Germinal center (tissue), 1 donor: ENCODE measurements around the gene LRFN5.
"Not testable (repeated sequence)": the region's sequence is repeated elsewhere in the genome, so short reads cannot be mapped to it uniquely, and the experiment has no call there.

Source experiments
- DNase-seq: peaks from one replicate; pipeline ENCODE4 v3.0.0; 2012; ENCODE audit warnings: mixed read lengths, low spot score

LRFN5 gene

DNA sequence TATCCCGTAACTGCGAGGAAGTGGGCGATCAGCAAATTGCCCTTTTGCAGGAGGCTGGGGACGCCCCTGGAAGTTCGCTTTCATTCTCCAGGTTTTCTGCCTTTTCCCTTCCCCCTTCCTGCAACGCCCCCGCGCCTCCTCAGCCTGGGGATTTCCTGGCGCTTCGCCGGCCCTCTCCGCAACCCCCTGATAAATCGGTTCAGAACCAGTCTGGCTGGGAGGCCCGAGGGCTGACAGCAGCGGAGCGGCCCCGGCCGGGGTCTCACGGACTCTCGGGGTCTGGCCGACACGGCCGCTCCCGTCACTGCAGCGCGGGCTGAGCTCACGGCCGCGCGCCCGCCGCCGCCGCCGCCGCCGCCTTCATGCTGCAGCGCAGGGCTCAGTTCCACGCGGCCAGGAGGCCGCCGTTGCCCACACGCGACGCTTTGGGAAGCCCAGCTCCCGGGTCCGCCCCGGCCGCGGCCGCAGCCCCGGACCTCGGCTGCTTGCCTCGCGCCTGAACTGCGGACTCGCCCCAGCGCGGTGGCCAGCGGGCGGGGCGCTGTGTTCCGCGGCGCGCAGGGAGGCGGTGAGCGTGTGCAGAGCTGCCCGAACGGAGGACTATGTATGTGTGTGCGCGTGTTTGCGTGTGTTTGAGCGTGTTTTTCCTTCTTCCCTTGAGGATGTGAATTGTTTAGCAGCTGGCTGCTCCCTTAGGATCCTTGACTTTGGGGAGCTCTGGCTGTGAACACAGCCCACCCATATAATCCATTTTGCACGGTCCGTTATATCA lies at the start of gene LRFN5:
Gene LRFN5, plus strand, starts transcription at position 345 of the 772 bp plus-strand sequence.
- no peak for DNase-seq

DNA sequence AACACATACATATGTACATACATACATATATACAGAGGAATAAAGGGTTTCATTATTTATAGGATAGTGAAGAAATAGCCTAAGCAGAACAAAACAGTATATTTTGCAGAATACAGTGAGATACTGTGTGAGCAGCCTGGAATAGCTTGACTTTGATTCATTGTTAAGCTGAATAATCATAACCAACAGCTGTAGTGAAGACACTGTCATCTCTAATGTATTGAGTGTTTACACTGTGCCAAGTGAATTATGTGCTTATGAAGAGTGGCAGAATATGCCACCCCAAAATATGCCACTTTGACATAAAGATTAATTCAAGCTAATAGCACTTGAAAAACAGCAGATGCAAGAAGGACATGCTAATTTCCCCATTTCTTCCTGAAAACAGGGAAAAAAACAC lies 48.2 kb upstream of the LRFN5 start:
- DNase-seq, result no peak

DNA sequence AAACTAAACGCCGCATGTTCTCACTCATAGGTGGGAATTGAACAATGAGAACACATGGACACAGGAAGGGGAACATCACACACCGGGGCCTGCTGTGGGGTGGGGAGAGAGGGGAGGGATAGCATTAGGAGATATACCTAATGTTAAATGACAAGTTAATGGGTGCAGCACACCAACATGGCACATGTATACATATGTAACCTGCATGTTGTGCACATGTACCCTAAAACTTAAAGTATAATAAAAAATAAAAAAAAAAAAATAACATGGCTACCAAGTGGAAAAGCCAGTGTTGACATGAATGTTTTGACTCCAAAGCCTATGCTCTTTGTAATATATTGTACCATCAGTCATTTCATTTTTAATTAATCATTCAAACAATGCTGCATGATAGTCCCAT lies 39.8 kb upstream of the LRFN5 start:
- not testable (repeated sequence) for DNase-seq

DNA sequence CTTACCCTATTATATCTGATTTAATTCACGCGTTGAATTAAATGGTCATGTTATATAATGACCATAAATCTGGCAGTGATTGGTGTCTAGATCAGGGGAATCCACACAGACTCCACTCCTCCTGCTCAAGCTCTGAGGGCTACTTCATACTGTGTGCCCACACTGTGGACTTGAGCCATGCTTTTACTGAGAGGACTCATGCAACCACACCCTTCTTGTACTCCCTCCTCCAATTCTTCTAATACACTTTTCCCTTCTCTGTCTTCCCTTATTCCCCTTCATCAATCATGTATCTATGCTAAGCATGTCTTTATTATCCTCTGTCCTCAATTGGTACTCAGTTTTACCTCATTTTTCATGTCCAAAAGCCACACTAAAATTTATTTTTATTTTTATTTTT lies 37.7 kb upstream of the LRFN5 start:
- DNase-seq, result no peak

DNA sequence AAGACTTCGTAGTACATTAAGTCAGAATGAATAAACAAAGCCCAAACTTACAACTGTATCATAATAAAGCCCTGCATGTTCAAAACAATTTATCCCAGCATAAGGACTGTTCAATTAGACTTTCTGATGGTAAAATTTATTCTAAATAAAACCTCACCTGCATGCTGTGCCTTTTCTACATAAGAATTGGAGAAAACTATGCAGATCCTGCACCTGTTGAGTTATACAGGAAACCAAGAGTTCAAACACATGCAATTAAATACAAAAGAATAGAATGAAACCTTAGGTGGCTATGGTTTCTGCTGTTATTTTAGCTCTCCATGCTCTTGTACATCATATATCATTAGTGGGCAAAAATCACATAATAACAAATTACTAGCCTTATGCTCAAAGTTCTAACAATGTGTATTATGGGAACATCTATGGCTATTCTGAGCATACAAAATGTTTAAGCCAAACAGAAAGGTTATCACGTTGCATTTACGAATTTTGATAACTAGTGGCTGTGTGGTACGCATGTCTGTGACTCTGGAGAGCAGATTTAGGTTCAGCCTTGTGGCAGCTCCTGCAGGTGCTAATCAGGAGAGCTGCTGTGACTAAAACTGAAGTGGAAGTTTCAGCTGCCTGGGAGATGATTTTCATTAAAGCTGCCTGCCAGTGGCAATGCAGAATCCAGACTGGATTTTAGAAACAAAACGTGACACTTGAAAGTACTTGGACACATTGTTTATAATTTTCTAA lies 36.1 kb upstream of the LRFN5 start:
- no peak for DNase-seq

DNA sequence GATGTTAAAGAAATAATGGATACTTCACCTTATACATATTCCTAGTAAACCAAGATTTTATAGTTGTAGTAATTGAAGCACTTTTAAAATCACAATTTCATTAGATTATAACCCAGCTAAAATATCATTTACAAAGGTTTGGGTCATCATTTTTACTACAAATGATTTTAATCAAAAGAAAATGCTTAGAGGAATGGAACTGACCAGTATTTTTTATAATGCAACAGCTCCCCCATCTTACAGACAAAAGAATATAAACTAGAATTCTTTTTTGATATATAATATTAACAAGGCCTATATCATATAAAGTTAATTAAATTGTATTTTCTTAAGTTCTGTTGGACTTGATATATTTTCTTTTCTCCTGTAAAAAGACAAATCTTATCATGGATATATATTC lies 20.4 kb upstream of the LRFN5 start:
- DNase-seq, result no peak

GRCh38 chr14:41597647-41598046 lies 9.0 kb upstream of the LRFN5 start:
- no peak for DNase-seq

- not testable (repeated sequence) for DNase-seq
Observed at GRCh38 chr14:41599805-41600385, 6.8 kb upstream of the LRFN5 start.

GRCh38 chr14:41604721-41605531 lies 1.8 kb upstream of the LRFN5 start:
- DNase-seq, result no peak

- no peak for DNase-seq
Observed at GRCh38 chr14:41605550-41606281, 960 bp upstream of the LRFN5 start.

DNA sequence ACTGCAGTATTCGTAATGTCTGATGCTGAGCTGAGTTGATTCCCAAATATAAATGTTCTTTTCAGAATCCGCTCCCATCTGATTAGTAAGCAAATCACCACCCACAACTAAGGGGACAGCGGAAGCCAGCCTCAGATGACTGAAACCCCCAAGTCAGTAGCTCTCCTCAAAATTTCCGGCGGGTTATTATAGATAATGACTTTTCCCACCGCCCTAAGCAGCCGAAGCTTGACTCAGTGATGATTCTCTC lies 469 bp upstream of the LRFN5 start:
- no peak for DNase-seq

DNA sequence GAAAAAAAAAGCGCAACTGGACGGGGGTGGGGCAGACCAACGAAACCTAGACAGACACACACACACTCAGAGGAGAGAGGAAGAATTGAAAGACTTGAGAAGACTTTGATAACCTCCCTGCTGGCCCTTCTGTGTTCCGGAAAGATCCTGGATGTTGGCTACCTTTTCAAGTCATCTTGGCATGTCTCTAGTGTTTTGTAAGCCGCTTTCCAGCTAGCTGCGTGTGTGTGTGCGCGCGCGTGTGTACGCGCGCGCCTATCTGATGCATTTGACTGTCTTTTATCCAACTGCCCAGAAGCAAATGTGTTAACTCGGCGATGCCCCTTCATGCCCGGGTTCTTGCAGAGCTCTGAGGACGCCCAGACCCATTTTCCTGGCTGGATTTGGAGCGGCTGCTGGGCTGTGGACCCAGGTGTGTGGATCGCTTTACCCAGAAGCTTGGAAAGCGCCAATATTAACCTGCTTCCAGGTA lies 664 bp downstream of the LRFN5 start:
- no peak for DNase-seq

GRCh38 chr14:41607966-41608663 lies 1.4 kb downstream of the LRFN5 start:
- no peak for DNase-seq

GRCh38 chr14:41608681-41609390 lies 2.2 kb downstream of the LRFN5 start:
- no peak for DNase-seq

DNA sequence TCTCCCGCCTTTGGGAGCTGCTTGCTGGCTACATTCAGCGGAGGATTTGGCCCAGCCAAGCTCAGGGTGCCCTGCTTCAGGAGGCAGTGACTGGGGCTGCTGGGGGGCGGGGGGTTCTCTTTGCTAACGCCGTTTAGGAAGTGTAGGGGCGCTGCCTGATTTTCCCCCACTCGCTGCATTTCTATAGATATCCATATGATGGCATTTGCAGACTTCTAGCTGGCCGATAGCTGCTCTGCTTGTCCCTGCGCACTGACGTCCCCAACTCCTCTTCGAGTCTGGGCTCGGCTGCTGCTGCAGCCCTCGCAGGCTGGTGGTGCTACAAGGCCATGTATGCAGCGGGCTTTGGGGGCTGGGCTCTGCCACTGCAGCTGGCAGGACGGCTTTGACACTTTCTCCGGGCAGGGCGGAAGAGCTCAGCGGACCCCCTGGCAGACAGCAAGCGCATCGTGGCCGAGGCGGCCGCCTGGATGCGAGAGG lies 3.1 kb downstream of the LRFN5 start:
- DNase-seq, result no peak

GRCh38 chr14:41615011-41615595 lies 8.4 kb downstream of the LRFN5 start:
- DNase-seq, result no peak

DNA sequence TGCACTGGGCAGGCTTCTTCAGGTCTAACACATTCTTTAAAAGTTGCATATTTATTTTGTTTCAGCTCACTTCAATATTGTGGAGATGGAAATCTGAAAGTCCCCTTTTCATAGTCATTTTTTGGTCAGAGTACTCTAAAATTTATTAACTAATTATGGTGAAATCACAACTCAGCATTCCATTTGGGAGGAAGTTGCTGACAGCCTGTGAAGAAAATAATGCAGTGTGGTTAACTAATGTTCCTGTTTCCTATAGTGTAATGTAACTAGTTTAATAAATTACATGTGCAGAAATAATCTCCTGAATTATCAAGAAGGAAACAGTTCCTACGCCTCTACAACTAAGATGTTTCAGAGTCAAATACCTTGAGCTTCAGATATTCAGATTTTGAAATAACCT lies 17.1 kb downstream of the LRFN5 start:
- no peak for DNase-seq

DNA sequence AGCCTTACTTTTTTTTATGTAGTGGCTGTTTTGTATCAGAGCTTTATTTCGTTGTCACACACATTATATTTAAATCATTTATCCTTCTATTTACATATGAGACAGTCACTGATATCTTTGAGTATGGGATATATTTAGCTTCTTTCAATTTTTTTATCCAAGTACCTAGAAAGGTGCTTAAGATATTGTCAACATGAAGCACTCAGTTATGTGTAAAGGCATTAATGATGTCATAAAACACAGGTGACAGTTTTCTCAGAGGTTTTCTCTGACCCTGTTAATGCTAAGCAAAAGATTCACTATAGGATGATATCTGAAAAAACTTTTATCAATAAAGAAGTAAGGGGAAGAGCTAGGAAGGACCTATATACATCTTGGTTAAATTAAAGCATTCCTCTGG lies 23.2 kb downstream of the LRFN5 start:
- DNase-seq, result no peak

DNA sequence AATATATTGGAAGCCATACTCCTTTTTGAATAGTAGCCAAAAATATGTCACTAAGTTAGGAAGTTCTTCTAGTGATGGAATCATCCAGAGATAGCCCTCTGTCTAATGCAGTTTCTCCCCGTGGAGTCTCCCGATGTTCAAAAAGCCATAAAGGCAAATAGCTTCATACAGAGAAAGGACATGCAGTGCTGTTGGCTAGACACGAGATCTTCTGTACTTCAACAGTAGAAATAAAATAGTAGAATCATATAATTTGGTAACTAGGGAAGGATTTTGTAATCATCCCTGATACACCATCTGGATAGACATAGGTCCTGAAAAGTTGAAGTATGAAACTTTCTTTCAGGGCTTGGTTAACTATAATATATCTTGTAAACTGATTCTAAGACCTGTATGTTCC lies 27.6 kb downstream of the LRFN5 start:
- no peak for DNase-seq
